HepG2 (cell line): ENCODE results near the gene AAR2. TPM values are rescaled to one million over a fixed set of nuclear protein-coding genes. Genes with fewer than 3 reads are reported as not detected.

Source experiments
- ATAC-seq: fragments of 200-7000 bp; cut with Tn5 transposase; 3 replicates; pipeline ENCODE4 v1.9.1; 2020; ENCODE audit warnings: mild to moderate bottlenecking, moderate library complexity
- BruUV-seq: library from RNA; stranded (reverse); fragments of 400-500 nt; replicated peaks from 2 replicates; lab custom pipeline; 2021; lab: Mats Ljungman, UMichigan
- CTCF ChIA-PET: fragments of 300-600 bp; formaldehyde crosslinking; extraction: SDS; loops from one replicate; lab custom pipeline; 2021; ENCODE audit warnings: low total read pairs, inconsistent platforms, low intra/inter-chr PET ratio; lab: Yijun Ruan, JAX
- POLR2A ChIA-PET: fragments of 350-600 bp; sonication (Branson Sonifier 250); formaldehyde crosslinking; loops from one replicate; lab custom pipeline; 2020; ENCODE audit warnings: antibody characterized with exemption, inconsistent platforms; lab: Yijun Ruan, JAX
- DNase-seq: peaks from one replicate; pipeline ENCODE4 v3.0.0-alpha.2; 2015; ENCODE audit warnings: low spot score
- FAIRE-seq: peaks from 3 replicates; lab custom pipeline; 2011; peaks lifted over from hg19 to GRCh38; lab: Jason Lieb, UNC
- H2AFZ ChIP-seq: one replicate; pipeline ENCODE4 v1.6.1; 2011; ENCODE audit warnings: low read length, inconsistent platforms
- H3K27ac ChIP-seq: fragments of 300-600 bp; 3 replicates; pipeline ENCODE4 v1.8.0; 2011; ENCODE audit warnings: mixed run types, mild to moderate bottlenecking, mixed read lengths, low read length, inconsistent platforms; ENCODE audit not compliant: insufficient read depth; ENCODE audit errors: extremely low read length
- H3K27me3 ChIP-seq, 2 experiments: fragments of 200-600 bp in 1 of 2; 2 replicates in 1 of 2; 3 replicates in 1 of 2; pipeline versions ENCODE4 v1.6.0 to v1.8.0; 2011; ENCODE audit warnings: low read length in 2 of 2, mild to moderate bottlenecking in 2 of 2, moderate library complexity in 2 of 2, inconsistent platforms in 1 of 2; ENCODE audit not compliant: insufficient read depth in 2 of 2, control insufficient read depth in 1 of 2
- H3K36me3 ChIP-seq, 2 experiments: fragments of 200-600 bp in 1 of 2; replicated peaks in 1 of 2; 2 replicates in 1 of 2; 3 replicates in 1 of 2; pipeline versions ENCODE4 v1.5.1 to v1.8.0; 2011; ENCODE audit warnings: low read length in 2 of 2, inconsistent platforms in 1 of 2; ENCODE audit not compliant: insufficient read depth in 2 of 2, control insufficient read depth in 1 of 2
- H3K4me1 ChIP-seq: 2 replicates; pipeline ENCODE4 v1.5.1; 2012; ENCODE audit warnings: low read length, inconsistent platforms; ENCODE audit not compliant: insufficient read depth
- H3K4me2 ChIP-seq: 2 replicates; pipeline ENCODE4 v1.6.0; 2011; ENCODE audit warnings: low read depth, low read length, inconsistent platforms
- H3K4me3 ChIP-seq, 3 experiments: fragments of 200-600 bp in 1 of 3; sonication (generic), shearing (Covaris generic) in 1 of 3; replicated peaks in 1 of 3; 2 replicates each; pipeline ENCODE4 v1.5.1; 2011 to 2016; ENCODE audit warnings: low read length in 3 of 3, inconsistent platforms in 2 of 3, low read depth in 2 of 3, mild to moderate bottlenecking in 2 of 3, control low read depth in 1 of 3, mixed read lengths in 1 of 3; ENCODE audit not compliant: insufficient read depth in 1 of 3
- H3K79me2 ChIP-seq: one replicate; pipeline ENCODE4 v1.6.1; 2011; ENCODE audit warnings: low read length, inconsistent platforms; ENCODE audit not compliant: insufficient read depth
- H3K9ac ChIP-seq: 2 replicates; pipeline ENCODE4 v1.6.0; 2011; ENCODE audit warnings: mild to moderate bottlenecking, low read depth, low read length, inconsistent platforms; ENCODE audit not compliant: insufficient read depth
- H3K9me3 ChIP-seq: 2 replicates; pipeline ENCODE4 v1.5.1; 2012; ENCODE audit warnings: mild to moderate bottlenecking, low read length
- H4K20me1 ChIP-seq: 2 replicates; pipeline ENCODE4 v1.6.0; 2011; ENCODE audit warnings: inconsistent platforms, mild to moderate bottlenecking, low read length, moderate library complexity; ENCODE audit not compliant: insufficient read depth
- ATAD3A ChIP-seq: sonication (generic); formaldehyde crosslinking; IDR thresholded peaks from 2 replicates; pipeline ENCODE4 v1.4.0; 2020; ENCODE audit warnings: missing genetic modification reagents
- PHF20 ChIP-seq: sonication (generic); formaldehyde crosslinking; IDR thresholded peaks from 2 replicates; pipeline ENCODE4 v1.5.0; 2020; ENCODE audit warnings: mild to moderate bottlenecking, missing genetic modification reagents
- SUZ12 ChIP-seq: fragments of 150-350 bp; IDR thresholded peaks from 2 replicates; pipeline ENCODE4 v1.6.1; 2014; ENCODE audit warnings: low read depth, low read length
- ZNF256 ChIP-seq: sonication (generic); formaldehyde crosslinking; conservative IDR thresholded peaks from 2 replicates; pipeline ENCODE4 v1.4.0; 2020; ENCODE audit warnings: missing genetic modification reagents
- ZNF550 ChIP-seq: sonication (generic); formaldehyde crosslinking; IDR thresholded peaks from 2 replicates; pipeline ENCODE4 v1.4.0; 2020; ENCODE audit warnings: mild to moderate bottlenecking, missing genetic modification reagents, borderline replicate concordance
- WGBS: methylation state at CpG from one replicate; pipeline ENCODE4 v1.1.6; 2017; ENCODE audit warnings: low lambda C conversion rate; 5-methylcytosine and 5-hydroxymethylcytosine counted together
- in situ Hi-C: cut with HindIII; loops from 2 replicates; pipeline ENCODE4 v1.10.0; 2017; ENCODE audit warnings: low pct_unique_long_range_greater_than_20kb; ENCODE audit not compliant: extremely low pct_ligation_motif_present
- intact Hi-C: fragments of 100-400 bp; cut with micrococcal nuclease; formaldehyde crosslinking; loops from one replicate; pipeline ENCODE4 v1.10.0; 2022; ENCODE audit not compliant: unreplicated experiment
- polyA plus RNA-seq, 8 experiments: library from polyadenylated mRNA; depleted of rRNA in 3 of 8; stranded (reverse) in 7 of 8; unstranded in 1 of 8; fragments of >200 nt; fragmentation: Illumina TruSeq in 4 of 8; extraction: Trizol in 4 of 8; gene quantifications; 2 replicates each; pipeline versions ENCODE4 v1.2.1 to v1.2.3, GENCODE V29; 2011 to 2016; ENCODE audit warnings: low read depth in 4 of 8, missing spikeins in 1 of 8, mixed read lengths in 1 of 8; ENCODE audit not compliant: insufficient read depth in 1 of 8
- total RNA-seq, 5 experiments: library from RNA; depleted of rRNA; stranded (reverse); fragments of >200 nt; fragmentation: Illumina TruSeq; extraction: Trizol; gene quantifications; 2 replicates each; pipeline ENCODE4 v1.2.3, GENCODE V29; 2016; ENCODE audit warnings: low read depth in 1 of 5
- TF ChIP-seq, protein P1 (sequence below): sonication (generic); formaldehyde crosslinking; conservative IDR thresholded peaks from 2 replicates; pipeline ENCODE4 v1.5.0; 2020; ENCODE audit warnings: missing genetic modification reagents
- TF ChIP-seq, protein P2 (sequence below): sonication (generic); formaldehyde crosslinking; IDR thresholded peaks from 2 replicates; pipeline ENCODE4 v1.4.0; 2020; ENCODE audit warnings: mild to moderate bottlenecking, missing genetic modification reagents, borderline replicate concordance

AAR2 gene
- total and polyA plus RNA-seq, 2 of the 13 experiments (the other 11 are each of a cell fraction or from before 2014, with no cell fraction given) = 45.2 to 46.2 TPM

DNA sequence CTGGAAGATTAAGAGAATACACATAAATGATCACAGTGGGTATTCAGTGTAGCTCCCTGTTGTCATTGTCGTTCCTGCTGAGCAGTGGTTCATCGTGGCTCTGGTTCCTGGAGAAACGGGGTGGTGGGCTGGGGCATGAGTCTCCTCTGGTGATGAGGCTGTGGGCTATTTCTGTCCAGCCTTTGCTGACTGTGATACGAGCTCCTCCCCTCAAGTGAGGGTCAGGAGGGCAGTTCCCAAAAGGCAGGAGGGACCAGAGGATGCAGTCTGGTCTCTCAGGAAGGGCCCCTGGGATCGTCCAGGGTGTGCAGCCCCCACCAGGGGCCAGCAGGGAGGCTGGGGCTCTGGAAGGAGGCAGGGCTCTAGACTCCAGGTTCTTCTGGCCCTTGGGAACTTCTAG lies 38.7 kb downstream of the AAR2 start:
- 34% methylated on average over 5 of the region's 5 CpGs for WGBS
- no peak overlapping the region for H3K9ac ChIP-seq
- BruUV-seq = no TSS peak
- H3K4me1 ChIP-seq = peaks cover 29% of the 10 kb centered on the region
- no peak overlapping the region for H3K4me2 ChIP-seq
- FAIRE-seq = no peak
- no peak for ATAC-seq
- peaks cover 3% of the 10 kb centered on the region for H3K79me2 ChIP-seq
- no peak for TF ChIP-seq ATAD3A (CRISPR knock-in tag)
- TF ChIP-seq SUZ12 = no peak
- TF ChIP-seq, protein P1, sequence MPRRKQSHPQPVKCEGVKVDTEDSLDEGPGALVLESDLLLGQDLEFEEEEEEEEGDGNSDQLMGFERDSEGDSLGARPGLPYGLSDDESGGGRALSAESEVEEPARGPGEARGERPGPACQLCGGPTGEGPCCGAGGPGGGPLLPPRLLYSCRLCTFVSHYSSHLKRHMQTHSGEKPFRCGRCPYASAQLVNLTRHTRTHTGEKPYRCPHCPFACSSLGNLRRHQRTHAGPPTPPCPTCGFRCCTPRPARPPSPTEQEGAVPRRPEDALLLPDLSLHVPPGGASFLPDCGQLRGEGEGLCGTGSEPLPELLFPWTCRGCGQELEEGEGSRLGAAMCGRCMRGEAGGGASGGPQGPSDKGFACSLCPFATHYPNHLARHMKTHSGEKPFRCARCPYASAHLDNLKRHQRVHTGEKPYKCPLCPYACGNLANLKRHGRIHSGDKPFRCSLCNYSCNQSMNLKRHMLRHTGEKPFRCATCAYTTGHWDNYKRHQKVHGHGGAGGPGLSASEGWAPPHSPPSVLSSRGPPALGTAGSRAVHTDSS = no peak
- TF ChIP-seq, protein P2, sequence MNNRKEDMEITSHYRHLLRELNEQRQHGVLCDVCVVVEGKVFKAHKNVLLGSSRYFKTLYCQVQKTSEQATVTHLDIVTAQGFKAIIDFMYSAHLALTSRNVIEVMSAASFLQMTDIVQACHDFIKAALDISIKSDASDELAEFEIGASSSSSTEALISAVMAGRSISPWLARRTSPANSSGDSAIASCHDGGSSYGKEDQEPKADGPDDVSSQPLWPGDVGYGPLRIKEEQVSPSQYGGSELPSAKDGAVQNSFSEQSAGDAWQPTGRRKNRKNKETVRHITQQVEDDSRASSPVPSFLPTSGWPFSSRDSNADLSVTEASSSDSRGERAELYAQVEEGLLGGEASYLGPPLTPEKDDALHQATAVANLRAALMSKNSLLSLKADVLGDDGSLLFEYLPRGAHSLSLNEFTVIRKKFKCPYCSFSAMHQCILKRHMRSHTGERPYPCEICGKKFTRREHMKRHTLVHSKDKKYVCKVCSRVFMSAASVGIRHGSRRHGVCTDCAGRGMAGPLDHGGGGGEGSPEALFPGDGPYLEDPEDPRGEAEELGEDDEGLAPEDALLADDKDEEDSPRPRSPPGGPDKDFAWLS (CRISPR knock-in tag) = no peak
- no peak for TF ChIP-seq ZNF256 (CRISPR knock-in tag)
- 0 out of 2 replicates have a peak, but pooled peaks have one; percentile 24 for TF ChIP-seq ZNF550 (CRISPR knock-in tag)
- TF ChIP-seq PHF20 (CRISPR knock-in tag) = no peak
- no peak overlapping the region for H3K27ac ChIP-seq
- ChIA-PET POLR2A (no interaction called here), CTCF (no interaction called here)
- in situ Hi-C loops = loop anchor here (5.0 kb wide), 1 partner anchor 167 kb away; no protein-coding TSS in a partner anchor
- H3K9me3 ChIP-seq = no peaks in the 10 kb centered on the region
- DNase-seq = no peak
- intact Hi-C loops = loop anchor here (10.0 kb wide), 1 partner anchor 120 kb away; no protein-coding TSS in a partner anchor
- H2AFZ ChIP-seq = no peak overlapping the region
- no peak overlapping the region for H3K4me3 ChIP-seq
- peaks cover 0 to 1% of the 10 kb centered on the region in 2 experiments; a peak in 1 of 5 replicates for H3K36me3 ChIP-seq
- H3K27me3 ChIP-seq = peaks cover 0 to 24% of the 10 kb centered on the region in 2 experiments; a peak in 3 of 5 replicates
- no peaks in the 10 kb centered on the region for H4K20me1 ChIP-seq
